Non-pigmented ciliary epithelial cell (primary cell): ENCODE measurements around the gene MIB1.

Experiments used
- DNase-seq: peaks from one replicate; pipeline ENCODE4 v3.0.0-alpha.2; 2010; ENCODE audit warnings: low read depth

MIB1 gene

GRCh38 chr18:21894619-21895367 lies 154.2 kb downstream of the MIB1 start:
- DNase-seq = no peak

- DNase-seq = no peak
Observed at GRCh38 chr18:21896732-21897336, 156.2 kb downstream of the MIB1 start.

- DNase-seq = peak; percentile 5
Observed at GRCh38 chr18:21897811-21898210, 157.2 kb downstream of the MIB1 start.

GRCh38 chr18:21900605-21901352 lies 160.2 kb downstream of the MIB1 start:
- DNase-seq = no peak

GRCh38 chr18:21901423-21901945 lies 160.9 kb downstream of the MIB1 start:
- DNase-seq = no peak

GRCh38 chr18:21903709-21904108 lies 163.1 kb downstream of the MIB1 start:
- DNase-seq = no peak

- no peak for DNase-seq
Observed at GRCh38 chr18:21904856-21905255, 164.3 kb downstream of the MIB1 start.

- no peak for DNase-seq
Observed at GRCh38 chr18:21907451-21907850, 166.9 kb downstream of the MIB1 start.

- no peak for DNase-seq
Observed at GRCh38 chr18:21908711-21909110, 168.1 kb downstream of the MIB1 start.

- DNase-seq = no peak
Observed at GRCh38 chr18:21910906-21911305, 170.3 kb downstream of the MIB1 start.

- DNase-seq = no peak
Observed at GRCh38 chr18:21911551-21911950, 171.0 kb downstream of the MIB1 start.

- no peak for DNase-seq
Observed at GRCh38 chr18:21912339-21913239, 172.0 kb downstream of the MIB1 start.

- DNase-seq = peak; percentile 19
Observed at GRCh38 chr18:21914739-21915319, 174.2 kb downstream of the MIB1 start.

- DNase-seq = no peak
Observed at GRCh38 chr18:21915546-21915945, 175.0 kb downstream of the MIB1 start.

GRCh38 chr18:21916594-21916993 lies 176.0 kb downstream of the MIB1 start:
- no peak for DNase-seq

GRCh38 chr18:21918693-21919092 lies 178.1 kb downstream of the MIB1 start:
- DNase-seq = no peak
